IMR-90 (cell line): ENCODE data around the gene PNCK. TPM values are rescaled to one million over a fixed set of nuclear protein-coding genes. Genes with fewer than 3 reads are reported as not detected.

Experiments
- ATAC-seq: fragments of 200-7000 bp; cut with Tn5 transposase; 2 replicates; pipeline ENCODE4 v1.9.1; 2020; ENCODE audit warnings: low read depth, mild to moderate bottlenecking, moderate library complexity
- BruUV-seq: library from RNA; stranded (reverse); fragments of 400-500 nt; replicated peaks from 2 replicates; lab custom pipeline; 2021; lab: Mats Ljungman, UMichigan
- CTCF ChIA-PET: fragments of 300-600 bp; formaldehyde crosslinking; extraction: SDS; loops from one replicate; lab custom pipeline; 2021; ENCODE audit warnings: antibody characterized with exemption; lab: Yijun Ruan, JAX
- POLR2A ChIA-PET: fragments of 300-600 bp; sonication (Branson Sonifier 250); formaldehyde crosslinking; loops from one replicate; lab custom pipeline; 2022; ENCODE audit warnings: antibody characterized with exemption; ENCODE audit not compliant: unreplicated experiment; lab: Charles Lee
- DNase-seq: peaks from one replicate; pipeline ENCODE4 v3.0.0; 2013
- H2AFZ ChIP-seq: replicated peaks from 2 replicates; pipeline ENCODE3; 2013; ENCODE audit warnings: low read length, mild to moderate bottlenecking; ENCODE audit not compliant: poor library complexity
- H2AK5ac ChIP-seq: 2 replicates; pipeline ENCODE4 v1.6.1; 2013; ENCODE audit warnings: low read depth, low read length, inconsistent platforms
- H2AK9ac ChIP-seq: replicated peaks from 2 replicates; pipeline ENCODE3; 2013; ENCODE audit warnings: mild to moderate bottlenecking, low read depth, low read length, moderate library complexity; ENCODE audit not compliant: poor library complexity
- H2BK120ac ChIP-seq: 2 replicates; pipeline ENCODE4 v1.6.1; 2013; ENCODE audit warnings: low read depth, low read length, inconsistent platforms
- H2BK15ac ChIP-seq: 3 replicates; pipeline ENCODE4 v1.6.1; 2013; ENCODE audit warnings: low read depth, low read length, inconsistent platforms
- H2BK20ac ChIP-seq: 2 replicates; pipeline ENCODE4 v1.6.1; 2013; ENCODE audit warnings: low read depth, mild to moderate bottlenecking, inconsistent platforms, low read length, moderate library complexity
- H2BK5ac ChIP-seq: 2 replicates; pipeline ENCODE4 v1.6.1; 2013; ENCODE audit warnings: mild to moderate bottlenecking, low read depth, low read length, inconsistent platforms; ENCODE audit not compliant: poor library complexity, severe bottlenecking
- H3K14ac ChIP-seq: replicated peaks from 2 replicates; pipeline ENCODE4 v1.6.1; 2013; ENCODE audit warnings: low read depth, low read length, inconsistent platforms
- H3K18ac ChIP-seq: 2 replicates; pipeline ENCODE4 v1.6.1; 2013; ENCODE audit warnings: low read depth, low read length, control low read depth
- H3K23ac ChIP-seq: 2 replicates; pipeline ENCODE4 v1.6.1; 2013; ENCODE audit warnings: low read depth, low read length, inconsistent platforms
- H3K27ac ChIP-seq: 2 replicates; pipeline ENCODE4 v1.5.1; 2013; ENCODE audit warnings: mild to moderate bottlenecking, control low read depth, low read length; ENCODE audit not compliant: insufficient read depth
- H3K27me3 ChIP-seq: 2 replicates; pipeline ENCODE4 v1.6.1; 2013; ENCODE audit warnings: low read length; ENCODE audit not compliant: control insufficient read depth, insufficient read depth
- H3K36me3 ChIP-seq: 2 replicates; pipeline ENCODE4 v1.6.1; 2013; ENCODE audit warnings: low read length, mixed read lengths; ENCODE audit not compliant: control insufficient read depth, insufficient read depth
- H3K4ac ChIP-seq: 2 replicates; pipeline ENCODE4 v1.6.1; 2013; ENCODE audit warnings: low read depth, low read length, inconsistent platforms
- H3K4me1 ChIP-seq: 2 replicates; pipeline ENCODE4 v1.6.1; 2013; ENCODE audit warnings: low read length, mixed read lengths; ENCODE audit not compliant: control insufficient read depth, insufficient read depth
- H3K4me2 ChIP-seq: 2 replicates; pipeline ENCODE4 v1.6.1; 2013; ENCODE audit warnings: low read depth, mild to moderate bottlenecking, control low read depth, low read length, moderate library complexity
- H3K4me3 ChIP-seq: 2 replicates; pipeline ENCODE4 v1.5.1; 2013; ENCODE audit warnings: low read depth, mild to moderate bottlenecking, control low read depth, low read length, moderate library complexity; ENCODE audit not compliant: insufficient read depth
- H3K56ac ChIP-seq: 2 replicates; pipeline ENCODE4 v1.6.1; 2013; ENCODE audit warnings: low read length, inconsistent platforms; ENCODE audit not compliant: insufficient read depth; ENCODE audit errors: extremely low read depth
- H3K79me1 ChIP-seq, 2 experiments: 2 replicates each; pipeline ENCODE4 v1.6.1; 2013; ENCODE audit warnings: low read length in 2 of 2, inconsistent platforms in 1 of 2, low read depth in 1 of 2
- H3K9ac ChIP-seq: 2 replicates; pipeline ENCODE4 v1.6.1; 2013; ENCODE audit warnings: low read depth, low read length, control low read depth
- H3K9me1 ChIP-seq: 2 replicates; pipeline ENCODE4 v1.6.1; 2013; ENCODE audit warnings: low read length, inconsistent platforms; ENCODE audit not compliant: insufficient read depth
- H3K9me3 ChIP-seq: 2 replicates; pipeline ENCODE4 v1.6.1; 2013; ENCODE audit warnings: low read length; ENCODE audit not compliant: control insufficient read depth, insufficient read depth
- H4K20me1 ChIP-seq: 2 replicates; pipeline ENCODE4 v1.6.1; 2013; ENCODE audit warnings: low read length, inconsistent platforms; ENCODE audit not compliant: insufficient read depth
- H4K5ac ChIP-seq: 2 replicates; pipeline ENCODE4 v1.6.1; 2013; ENCODE audit warnings: mild to moderate bottlenecking, low read depth, low read length, control low read depth
- H4K8ac ChIP-seq, 2 experiments: 2 replicates each; pipeline ENCODE4 v1.6.1; 2013; ENCODE audit warnings: low read depth in 2 of 2, low read length in 2 of 2, control low read depth in 1 of 2, inconsistent platforms in 1 of 2
- H4K91ac ChIP-seq: 2 replicates; pipeline ENCODE4 v1.6.1; 2013; ENCODE audit warnings: low read depth, low read length, inconsistent platforms; ENCODE audit not compliant: insufficient read depth
- BHLHE40 ChIP-seq: fragments of 150-350 bp; IDR thresholded peaks from 2 replicates; pipeline ENCODE4 v1.6.1; 2016; ENCODE audit warnings: mild to moderate bottlenecking, low read depth, low read length
- CEBPB ChIP-seq: IDR thresholded peaks from 2 replicates; pipeline ENCODE4 v1.6.1; 2012; ENCODE audit warnings: low read depth, low read length, improper control_type of control experiment
- CHD1 ChIP-seq: IDR thresholded peaks from 2 replicates; pipeline ENCODE4 v1.6.1; 2012; ENCODE audit warnings: low read depth, low read length, improper control_type of control experiment
- FOS ChIP-seq: fragments of 150-350 bp; IDR thresholded peaks from 2 replicates; pipeline ENCODE4 v1.6.1; 2016; ENCODE audit warnings: low read depth, low read length
- MAFK ChIP-seq: IDR thresholded peaks from 2 replicates; pipeline ENCODE4 v1.6.1; 2012; ENCODE audit warnings: low read depth, low read length, improper control_type of control experiment
- MAZ ChIP-seq: IDR thresholded peaks from 2 replicates; pipeline ENCODE4 v1.6.1; 2012; ENCODE audit warnings: low read depth, mild to moderate bottlenecking, low read length, improper control_type of control experiment, moderate library complexity, borderline replicate concordance
- MXI1 ChIP-seq: IDR thresholded peaks from 2 replicates; pipeline ENCODE4 v1.6.1; 2012; ENCODE audit warnings: low read depth, mild to moderate bottlenecking, low read length, moderate library complexity, borderline replicate concordance
- NFE2L2 ChIP-seq: fragments of 150-350 bp; IDR thresholded peaks from 2 replicates; pipeline ENCODE4 v1.6.1; 2016; ENCODE audit warnings: low read depth, mild to moderate bottlenecking, low read length
- POLR2A ChIP-seq: IDR thresholded peaks from 2 replicates; pipeline ENCODE4 v1.6.1; 2012; ENCODE audit warnings: mild to moderate bottlenecking, low read depth, low read length
- RAD21 ChIP-seq: IDR thresholded peaks from 2 replicates; pipeline ENCODE4 v1.6.1; 2012; ENCODE audit warnings: low read length, improper control_type of control experiment
- RCOR1 ChIP-seq: IDR thresholded peaks from 2 replicates; pipeline ENCODE4 v1.6.1; 2012; ENCODE audit warnings: mild to moderate bottlenecking, low read length, improper control_type of control experiment; ENCODE audit not compliant: insufficient replicate concordance
- WGBS, 2 experiments: methylation state at CpG; one replicate each; pipeline versions ENCODE4 v1.1.5 to v1.1.7; 2013; ENCODE audit warnings: missing lambda C conversion rate in 2 of 2; ENCODE audit not compliant: insufficient read length in 1 of 2; ENCODE audit errors: extremely low coverage in 2 of 2; 5-methylcytosine and 5-hydroxymethylcytosine counted together
- dilution Hi-C: fragments of 300-500 bp; cut with HindIII; formaldehyde crosslinking; loops from one replicate; pipeline ENCODE4 v1.14.3; 2018; ENCODE audit warnings: low sequenced_read_pairs; ENCODE audit not compliant: unreplicated experiment
- in situ Hi-C: fragments of 300-500 bp; cut with MboI; formaldehyde crosslinking; loops from 3 replicates; pipeline ENCODE4 v1.14.3; 2019; ENCODE audit warnings: low sequenced_read_pairs, inconsistent platforms, mixed read lengths
- intact Hi-C: fragments of 100-400 bp; cut with micrococcal nuclease; formaldehyde crosslinking; loops from 2 replicates; pipeline ENCODE4 v1.10.0; 2022
- polyA plus RNA-seq, 3 experiments: library from polyadenylated mRNA; depleted of rRNA; stranded (reverse); fragments of >200 nt; gene quantifications; 2 replicates each; pipeline ENCODE4 v1.2.3, GENCODE V29; 2012; ENCODE audit warnings: low replicate concordance in 1 of 3
- total RNA-seq: library from RNA; depleted of rRNA; stranded (reverse); fragments of >200 nt; gene quantifications from 2 replicates; pipeline ENCODE4 v1.2.3, GENCODE V29; 2012
- TF ChIP-seq, protein P1 (sequence below): fragments of 150-350 bp; IDR thresholded peaks from 2 replicates; pipeline ENCODE4 v1.6.1; 2016; ENCODE audit warnings: low read depth, mild to moderate bottlenecking, low read length, moderate library complexity, borderline replicate concordance
- TF ChIP-seq, protein P2 (sequence below): conservative IDR thresholded peaks from 2 replicates; pipeline ENCODE4 v1.5.1; 2012; ENCODE audit warnings: mild to moderate bottlenecking, low read depth, low read length, improper control_type of control experiment
- TF ChIP-seq, protein P3 (sequence below): fragments of 150-350 bp; IDR thresholded peaks from 2 replicates; pipeline ENCODE4 v1.6.1; 2017; ENCODE audit warnings: mild to moderate bottlenecking, antibody characterized with exemption, low read length, low read depth

Gene PNCK
- total and polyA plus RNA-seq, 2 of the 4 experiments (the other 2 are of a cell fraction), result 0.18 to 0.22 TPM

DNA sequence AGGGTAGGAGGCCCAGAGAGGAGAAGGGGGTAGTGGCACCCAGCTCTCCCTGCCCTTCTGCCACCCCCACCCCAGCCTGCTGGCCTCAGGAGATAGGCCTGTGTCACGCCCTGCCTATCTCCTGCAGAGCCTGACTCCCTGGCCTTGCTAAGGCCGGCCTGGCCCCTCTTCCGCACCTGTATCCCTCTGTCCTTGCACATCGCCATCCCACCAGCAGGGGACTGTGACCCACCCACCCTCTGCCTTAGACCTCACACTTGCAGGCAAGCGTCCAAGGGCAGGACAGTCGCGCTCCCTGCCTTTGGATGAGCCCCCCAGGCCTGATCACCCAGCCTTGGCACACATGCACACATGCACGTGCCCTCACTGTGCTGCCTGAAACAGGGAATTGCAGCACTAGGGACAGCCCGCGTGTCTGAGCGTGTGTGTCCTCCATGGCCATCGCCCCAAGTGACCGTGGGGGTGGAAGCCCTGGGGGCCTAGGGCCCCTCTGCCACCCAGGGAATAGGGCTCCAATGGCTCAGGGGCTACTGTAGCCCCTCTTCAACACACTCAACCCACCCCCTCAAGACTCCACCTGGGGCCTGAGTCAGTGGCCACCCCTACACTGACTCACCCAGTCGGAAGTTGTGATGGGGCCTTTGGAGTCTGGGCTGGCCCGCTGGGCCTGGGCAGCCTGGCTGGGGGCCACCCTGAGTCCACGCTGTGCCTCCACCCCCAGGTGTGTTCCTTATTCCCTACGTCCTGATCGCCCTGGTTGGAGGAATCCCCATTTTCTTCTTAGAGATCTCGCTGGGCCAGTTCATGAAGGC, 16.2 kb upstream of the PNCK start:
- Histone ChIP-seq H3K14ac (no peak overlapping the region), H4K91ac (no peak overlapping the region), H2AK5ac (peak overlapping the region; percentile 28; the same call in 1 of the 2 replicates), H3K9ac (peak overlapping the region; percentile 19; the same call in 1 of the 2 replicates), H3K9me1 (peaks cover 5% of the 10 kb centered on the region; the same call in 1 of the 2 replicates), H3K4me3 (peak overlapping the region; percentile 51), H3K9me3 (no peaks in the 10 kb centered on the region), H3K4me2 (peak overlapping the region; percentile 75), H4K20me1 (peaks cover 12% of the 10 kb centered on the region), H2BK20ac (no peak overlapping the region), H4K5ac (no peak overlapping the region; the same call in 1 of the 2 replicates), H3K23ac (no peak overlapping the region), H2BK5ac (no peak overlapping the region), H2AFZ (no peak overlapping the region), H2BK120ac (no peak overlapping the region), H3K27ac (no peak overlapping the region), H3K27me3 (no peaks in the 10 kb centered on the region; the same call in 1 of the 2 replicates), H2BK15ac (no peak overlapping the region), H3K56ac (no peak overlapping the region), H3K36me3 (peaks cover 4% of the 10 kb centered on the region), H3K4me1 (peaks cover 9% of the 10 kb centered on the region), H2AK9ac (peak overlapping the region; percentile 50), H4K8ac (no peak overlapping the region), H3K4ac (no peak overlapping the region; the same call in 1 of the 2 replicates), H3K18ac (no peak overlapping the region), H3K79me1 (0 out of 4 replicates have a peak, but pooled peaks cover 0 to 6% of the 10 kb centered on the region in 2 experiments)
- DNase-seq, result peak; percentile 23
- dilution Hi-C loops (no loop called here), intact Hi-C loops (no loop called here), in situ Hi-C loops (no loop called here)
- whole genome bisulfite sequencing, 2 experiments, result 82% methylated on average over 7 of the region's 19 CpGs; no CpG with 5 or more reads in 1 of the 2 experiments
- ChIA-PET POLR2A (no interaction called here), CTCF (no interaction called here)
- no TSS peak for BruUV-seq
- ATAC-seq, result no peak
- no peak for TF ChIP-seq NFE2L2
- TF ChIP-seq MAZ, result no peak
- TF ChIP-seq CEBPB, result no peak
- no peak for TF ChIP-seq RCOR1
- no peak for TF ChIP-seq POLR2A
- TF ChIP-seq FOS, result no peak
- TF ChIP-seq MXI1, result no peak
- TF ChIP-seq, protein P1, sequence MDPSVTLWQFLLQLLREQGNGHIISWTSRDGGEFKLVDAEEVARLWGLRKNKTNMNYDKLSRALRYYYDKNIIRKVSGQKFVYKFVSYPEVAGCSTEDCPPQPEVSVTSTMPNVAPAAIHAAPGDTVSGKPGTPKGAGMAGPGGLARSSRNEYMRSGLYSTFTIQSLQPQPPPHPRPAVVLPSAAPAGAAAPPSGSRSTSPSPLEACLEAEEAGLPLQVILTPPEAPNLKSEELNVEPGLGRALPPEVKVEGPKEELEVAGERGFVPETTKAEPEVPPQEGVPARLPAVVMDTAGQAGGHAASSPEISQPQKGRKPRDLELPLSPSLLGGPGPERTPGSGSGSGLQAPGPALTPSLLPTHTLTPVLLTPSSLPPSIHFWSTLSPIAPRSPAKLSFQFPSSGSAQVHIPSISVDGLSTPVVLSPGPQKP, result no peak
- TF ChIP-seq RAD21, result no peak
- no peak for TF ChIP-seq CHD1
- TF ChIP-seq, protein P2, sequence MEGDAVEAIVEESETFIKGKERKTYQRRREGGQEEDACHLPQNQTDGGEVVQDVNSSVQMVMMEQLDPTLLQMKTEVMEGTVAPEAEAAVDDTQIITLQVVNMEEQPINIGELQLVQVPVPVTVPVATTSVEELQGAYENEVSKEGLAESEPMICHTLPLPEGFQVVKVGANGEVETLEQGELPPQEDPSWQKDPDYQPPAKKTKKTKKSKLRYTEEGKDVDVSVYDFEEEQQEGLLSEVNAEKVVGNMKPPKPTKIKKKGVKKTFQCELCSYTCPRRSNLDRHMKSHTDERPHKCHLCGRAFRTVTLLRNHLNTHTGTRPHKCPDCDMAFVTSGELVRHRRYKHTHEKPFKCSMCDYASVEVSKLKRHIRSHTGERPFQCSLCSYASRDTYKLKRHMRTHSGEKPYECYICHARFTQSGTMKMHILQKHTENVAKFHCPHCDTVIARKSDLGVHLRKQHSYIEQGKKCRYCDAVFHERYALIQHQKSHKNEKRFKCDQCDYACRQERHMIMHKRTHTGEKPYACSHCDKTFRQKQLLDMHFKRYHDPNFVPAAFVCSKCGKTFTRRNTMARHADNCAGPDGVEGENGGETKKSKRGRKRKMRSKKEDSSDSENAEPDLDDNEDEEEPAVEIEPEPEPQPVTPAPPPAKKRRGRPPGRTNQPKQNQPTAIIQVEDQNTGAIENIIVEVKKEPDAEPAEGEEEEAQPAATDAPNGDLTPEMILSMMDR, result no peak
- TF ChIP-seq BHLHE40, result no peak
- TF ChIP-seq MAFK, result no peak
- TF ChIP-seq, protein P3, sequence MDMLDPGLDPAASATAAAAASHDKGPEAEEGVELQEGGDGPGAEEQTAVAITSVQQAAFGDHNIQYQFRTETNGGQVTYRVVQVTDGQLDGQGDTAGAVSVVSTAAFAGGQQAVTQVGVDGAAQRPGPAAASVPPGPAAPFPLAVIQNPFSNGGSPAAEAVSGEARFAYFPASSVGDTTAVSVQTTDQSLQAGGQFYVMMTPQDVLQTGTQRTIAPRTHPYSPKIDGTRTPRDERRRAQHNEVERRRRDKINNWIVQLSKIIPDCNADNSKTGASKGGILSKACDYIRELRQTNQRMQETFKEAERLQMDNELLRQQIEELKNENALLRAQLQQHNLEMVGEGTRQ, result no peak
